ENCODE data around the gene RASIP1.
"Not testable (repeated sequence)": the region's sequence is repeated elsewhere in the genome, so short reads cannot be mapped to it uniquely, and the experiment has no call there.

RASIP1 gene

DNA sequence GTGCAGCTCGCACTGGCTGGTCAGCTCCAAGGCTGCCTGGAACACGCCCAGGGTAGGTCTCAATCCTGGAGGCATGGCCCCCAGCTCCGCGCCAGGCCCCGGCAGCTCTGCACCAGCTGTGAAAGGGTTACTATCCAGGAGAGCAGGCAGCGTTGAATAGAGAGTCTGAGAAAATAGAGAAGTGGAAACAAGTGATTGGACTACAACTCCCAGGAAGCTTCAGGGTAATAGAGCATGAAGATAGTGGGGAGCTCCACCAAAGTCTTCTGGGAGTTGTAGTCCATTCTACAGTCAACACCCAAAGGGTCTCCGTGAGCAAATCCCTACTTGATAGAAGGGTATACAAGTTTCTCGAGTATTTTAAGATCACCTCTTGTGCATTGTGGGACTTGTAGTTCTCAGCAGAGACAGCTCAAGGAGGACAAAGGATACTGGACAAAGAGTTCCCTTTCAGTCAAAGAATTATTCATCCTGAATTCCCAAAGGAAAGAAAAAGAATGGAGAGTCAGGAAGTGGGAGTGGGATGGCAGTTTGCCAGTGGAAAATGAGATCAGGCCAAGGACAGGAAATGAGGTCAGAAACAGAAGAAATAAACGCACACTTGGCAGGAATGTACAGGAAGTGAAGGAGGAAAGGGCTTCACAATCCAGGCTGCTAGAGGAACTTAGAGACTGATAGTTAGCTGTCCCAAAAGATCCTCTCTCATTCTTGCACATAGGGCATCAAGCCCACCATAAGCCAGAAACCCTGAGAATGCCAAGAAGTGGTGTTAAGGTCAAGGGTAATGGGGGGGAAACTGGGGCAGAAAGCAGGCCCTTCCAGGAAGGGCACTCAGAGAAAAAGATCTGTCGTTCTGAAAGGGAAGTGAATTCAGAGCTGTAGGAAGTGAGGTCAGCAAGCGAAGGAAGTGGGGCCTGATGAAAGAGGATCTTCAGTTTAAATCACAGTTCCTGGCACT, 15.3 kb downstream of the RASIP1 start:
- H3K9me3 Mint-ChIP-seq, result peaks cover 15% of the 10 kb centered on the region
- DNase-seq (ENCODE audit: low spot score in 2 of 2), result no peak
- peak; percentile 52 for ATAC-seq
- peaks cover 33% of the 10 kb centered on the region for H3K4me1 Mint-ChIP-seq
- peak overlapping the region; percentile 89 for H3K27ac Mint-ChIP-seq
- no peak overlapping the region for H3K4me3 Mint-ChIP-seq
- peaks cover 6% of the 10 kb centered on the region for H3K36me3 Mint-ChIP-seq

GRCh38 chr19:48722196-48722708, 18.2 kb downstream of the RASIP1 start:
- Mint-ChIP-seq H3K27ac (no peak overlapping the region), H3K4me1 (peaks cover 33% of the 10 kb centered on the region), H3K36me3 (peaks cover 6% of the 10 kb centered on the region), H3K9me3 (peaks cover 15% of the 10 kb centered on the region), H3K4me3 (no peak overlapping the region)
- DNase-seq (ENCODE audit: low spot score in 2 of 2) (no peak), ATAC-seq (no peak)

DNA sequence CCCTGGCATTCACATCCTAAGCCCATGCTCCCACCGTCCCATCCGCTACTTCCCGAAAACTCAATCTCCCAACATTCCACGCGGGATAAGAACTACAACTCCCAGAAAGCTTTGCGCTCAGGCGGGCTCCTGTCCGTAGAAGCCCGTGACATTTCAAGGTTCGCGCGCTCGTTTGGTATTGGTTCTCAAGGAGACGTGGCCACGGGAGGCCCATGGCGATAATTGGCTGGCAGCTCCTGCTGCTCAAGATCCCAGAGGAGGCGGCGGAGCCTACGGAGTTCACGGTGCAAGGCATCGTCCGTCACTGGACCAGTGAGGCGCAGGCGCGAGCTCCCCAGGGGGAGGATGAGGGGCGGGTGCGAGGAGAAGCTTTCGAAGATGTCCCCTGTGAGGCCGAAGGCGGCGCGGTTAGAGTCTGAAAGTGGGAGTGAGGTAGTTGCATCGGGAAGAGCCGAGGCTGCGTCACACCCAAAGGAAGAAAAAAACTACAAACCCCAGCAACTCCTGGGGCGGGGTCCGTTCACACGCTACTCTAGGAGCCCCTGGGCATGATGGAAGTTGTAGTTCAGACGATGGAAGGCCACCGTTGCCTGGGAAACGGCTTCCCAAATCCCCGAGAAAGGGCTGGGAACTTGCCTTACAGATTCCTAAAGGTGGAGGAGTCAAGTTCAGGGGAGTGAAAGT, 19.7 kb downstream of the RASIP1 start:
- ATAC-seq (peak; percentile 95), DNase-seq (ENCODE audit: low spot score in 2 of 2) (peak; percentile 80 to 95)
- Mint-ChIP-seq H3K4me3 (peak overlapping the region; percentile 86), H3K9me3 (peaks cover 10% of the 10 kb centered on the region), H3K36me3 (peaks cover 6% of the 10 kb centered on the region), H3K27ac (peak overlapping the region; percentile 96), H3K4me1 (peaks cover 24% of the 10 kb centered on the region)

- ATAC-seq, result peak; percentile 2
- peaks cover 6% of the 10 kb centered on the region for H3K36me3 Mint-ChIP-seq
- peak overlapping the region; percentile 96 for H3K27ac Mint-ChIP-seq
- no peak for DNase-seq (ENCODE audit: low spot score in 2 of 2)
- peak overlapping the region; percentile 86 for H3K4me3 Mint-ChIP-seq
- H3K9me3 Mint-ChIP-seq, result peaks cover 6% of the 10 kb centered on the region
- peaks cover 21% of the 10 kb centered on the region for H3K4me1 Mint-ChIP-seq
Observed at GRCh38 chr19:48720251-48720612, 20.2 kb downstream of the RASIP1 start.

- H3K4me1 Mint-ChIP-seq, result peaks cover 21% of the 10 kb centered on the region
- H3K4me3 Mint-ChIP-seq, result peak within 1 kb of the TSS; percentile 86
- H3K27ac Mint-ChIP-seq, result peak within 1 kb of the TSS; percentile 96
- ATAC-seq (no peak), DNase-seq (ENCODE audit: low spot score in 2 of 2) (no peak)
- no peaks in the 10 kb centered on the region for H3K9me3 Mint-ChIP-seq
- peaks cover 6% of the 10 kb centered on the region for H3K36me3 Mint-ChIP-seq
Observed at GRCh38 chr19:48719263-48720171, 20.9 kb downstream of the RASIP1 start, which contains the start of gene MAMSTR. TSS of gene MAMSTR (minus strand) at chr19:48719725. CDS start at chr19:48719031, 694 bp downstream.

DNA sequence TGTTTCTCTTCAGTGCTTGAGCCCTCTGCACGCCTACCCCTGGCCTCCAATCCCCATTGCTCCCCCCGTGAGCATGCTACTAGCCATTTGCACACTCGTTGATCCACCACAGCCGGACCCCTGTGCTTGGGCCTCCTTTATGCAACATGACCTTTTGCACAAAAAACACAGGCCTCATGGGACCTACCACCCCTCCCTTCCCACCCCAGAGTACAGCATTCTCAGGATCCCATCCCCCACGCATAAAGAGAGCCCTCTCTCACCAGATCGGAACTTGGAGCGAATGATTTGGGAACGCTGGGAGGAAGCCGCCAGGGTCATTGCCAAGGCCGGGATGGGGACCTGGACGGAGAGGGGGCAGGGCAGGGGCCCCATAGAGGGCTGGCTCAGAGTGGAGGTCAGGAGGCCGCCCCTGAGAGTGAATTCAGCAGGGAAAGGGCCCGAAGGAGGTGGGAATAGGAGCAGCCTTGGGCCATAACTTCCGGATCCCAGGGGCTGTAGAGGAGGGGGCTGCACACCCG, 21.6 kb downstream of the RASIP1 start:
- Mint-ChIP-seq H3K9me3 (no peaks in the 10 kb centered on the region), H3K4me1 (peaks cover 23% of the 10 kb centered on the region), H3K36me3 (peaks cover 6% of the 10 kb centered on the region), H3K4me3 (no peak overlapping the region), H3K27ac (peak overlapping the region; percentile 50)
- no peak for DNase-seq (ENCODE audit: low spot score in 2 of 2)
- ATAC-seq, result no peak

DNA sequence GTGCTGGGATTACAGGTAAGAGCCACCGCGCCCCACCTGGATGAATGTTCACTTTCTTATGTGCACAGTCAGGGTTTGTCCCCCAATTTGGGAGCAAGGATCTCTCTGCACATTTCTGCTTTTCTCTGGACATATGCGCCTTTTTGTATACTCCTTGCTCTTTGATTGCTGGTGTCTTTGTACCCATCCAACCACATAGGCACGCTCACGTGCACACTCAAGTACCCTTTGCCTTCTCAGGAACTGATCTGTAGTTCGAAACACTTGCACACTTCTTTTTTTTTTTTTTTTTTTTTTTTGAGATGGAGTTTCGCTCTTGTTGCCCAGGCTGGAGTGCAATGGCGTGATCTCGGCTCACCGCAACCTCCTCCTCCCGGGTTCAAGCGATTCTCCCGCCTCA, 22.3 kb downstream of the RASIP1 start:
- peaks cover 29% of the 10 kb centered on the region for H3K4me1 Mint-ChIP-seq
- H3K27ac Mint-ChIP-seq; H3K36me3 Mint-ChIP-seq; H3K4me3 Mint-ChIP-seq; H3K9me3 Mint-ChIP-seq; DNase-seq (ENCODE audit: low spot score in 2 of 2); ATAC-seq: not testable (repeated sequence)

DNA sequence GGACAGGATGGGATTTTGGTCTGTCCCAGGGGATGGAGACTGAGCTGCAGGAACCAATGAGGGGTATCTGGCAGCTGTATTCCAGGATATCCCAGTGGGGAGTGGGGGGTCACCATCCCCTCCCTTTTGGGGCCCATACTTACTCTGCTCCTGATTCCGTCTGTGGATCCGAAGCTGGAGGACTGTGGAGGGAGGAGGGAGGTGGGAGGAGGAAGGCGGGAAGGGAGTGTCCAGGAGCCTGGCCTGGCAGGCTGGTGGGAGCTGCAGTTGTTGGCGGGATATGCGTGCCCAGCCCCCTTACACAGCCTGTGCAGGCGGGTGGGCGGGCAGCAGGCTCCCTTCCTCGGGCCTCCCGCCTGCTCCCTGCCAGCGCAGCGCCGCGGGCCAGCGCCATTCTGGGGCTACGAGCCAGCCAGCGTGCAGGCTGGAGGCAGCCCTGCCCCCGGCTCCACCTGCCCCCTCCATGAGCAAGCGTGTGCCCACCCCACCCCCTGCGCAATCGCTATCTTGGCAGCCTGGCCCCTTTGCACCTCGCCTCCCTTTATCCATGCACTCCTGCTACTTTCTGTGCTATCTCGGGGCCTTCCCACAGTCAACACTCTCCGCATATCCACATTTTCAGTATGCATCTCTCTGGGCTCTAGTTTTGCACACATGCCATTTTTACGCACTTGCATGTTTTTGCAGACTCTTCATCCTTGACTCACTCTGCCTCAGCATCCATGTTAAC, 23.7 kb downstream of the RASIP1 start:
- Mint-ChIP-seq H3K27ac (no peak overlapping the region), H3K9me3 (no peaks in the 10 kb centered on the region), H3K4me3 (no peak overlapping the region), H3K4me1 (peaks cover 34% of the 10 kb centered on the region), H3K36me3 (peaks cover 6% of the 10 kb centered on the region)
- ATAC-seq, result no peak
- DNase-seq (ENCODE audit: low spot score in 2 of 2), result no peak

DNA sequence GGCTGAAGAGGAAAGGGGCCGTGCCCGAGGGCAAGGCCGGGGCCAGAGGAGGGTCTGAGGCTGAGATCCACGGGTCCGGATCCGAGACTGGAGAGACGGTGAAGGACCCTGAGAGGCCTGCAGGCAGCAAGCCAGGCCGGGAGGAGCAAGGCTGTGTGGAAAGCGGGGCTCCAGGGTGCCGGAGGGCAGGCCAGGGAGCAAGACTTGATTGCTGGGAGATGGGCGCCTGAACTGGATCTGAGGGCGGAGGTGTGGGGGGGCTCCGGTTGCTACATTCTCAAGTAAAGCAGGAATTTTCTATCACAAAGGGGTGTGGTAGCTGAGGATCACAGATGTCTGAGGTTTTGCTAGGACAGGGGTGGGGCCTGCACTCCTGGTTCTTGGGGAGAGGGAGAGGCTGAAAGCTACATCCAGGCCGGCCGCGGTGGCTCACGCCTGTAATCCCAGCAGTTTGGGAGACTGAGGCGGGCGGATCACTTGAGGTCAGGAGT, 24.7 kb downstream of the RASIP1 start:
- peaks cover 2% of the 10 kb centered on the region for H3K36me3 Mint-ChIP-seq
- ATAC-seq, result no peak
- no peak for DNase-seq (ENCODE audit: low spot score in 2 of 2)
- H3K27ac Mint-ChIP-seq, result no peak overlapping the region
- H3K4me1 Mint-ChIP-seq, result peaks cover 28% of the 10 kb centered on the region
- H3K9me3 Mint-ChIP-seq, result no peaks in the 10 kb centered on the region
- peak overlapping the region; percentile 79 for H3K4me3 Mint-ChIP-seq

DNA sequence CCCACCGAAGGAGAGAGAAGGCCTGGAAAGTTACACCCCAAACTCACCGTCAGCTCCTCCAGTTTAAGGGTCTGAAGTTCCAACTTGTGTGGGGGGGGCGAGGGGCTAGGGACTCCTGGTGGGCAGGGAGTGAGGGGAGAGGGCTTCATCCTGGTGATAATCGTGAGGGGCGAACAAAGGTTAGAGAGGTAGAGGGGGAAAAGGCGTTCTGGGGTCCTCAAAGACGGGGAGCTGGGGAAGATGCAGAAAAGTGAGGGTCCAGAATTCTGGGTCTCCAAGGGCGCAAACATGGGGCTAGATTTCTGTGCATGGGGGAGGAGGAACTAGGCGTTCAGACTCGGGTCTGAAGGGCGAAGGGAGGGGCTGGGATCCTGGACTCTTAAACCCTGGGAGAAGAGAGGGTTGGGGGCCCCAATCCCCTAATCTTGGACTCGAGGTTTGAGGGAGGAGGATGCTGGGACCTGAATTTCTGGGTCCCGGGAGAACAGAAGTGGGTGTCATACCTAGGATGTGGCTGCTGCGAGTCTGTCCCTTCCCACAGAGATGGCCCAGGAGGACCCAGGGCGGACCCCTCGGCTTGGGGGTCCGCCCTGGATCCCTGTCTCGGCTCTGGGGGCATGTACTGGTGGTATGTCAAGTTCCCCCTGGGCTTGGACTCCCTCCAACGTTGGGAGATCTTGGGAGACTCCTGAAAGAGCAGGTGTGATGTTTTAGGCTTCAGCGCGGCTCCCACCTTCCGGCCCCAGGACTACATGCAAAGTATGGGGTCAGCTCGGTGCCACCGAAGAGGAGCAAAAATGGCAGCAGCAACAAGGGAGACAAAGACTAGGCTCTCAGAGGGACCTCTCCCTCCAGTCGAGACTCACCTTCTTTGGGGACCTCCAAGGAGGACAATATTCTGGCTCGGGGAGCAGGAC, 25.4 kb downstream of the RASIP1 start:
- H3K4me3 Mint-ChIP-seq, result peak overlapping the region; percentile 79
- DNase-seq (ENCODE audit: low spot score in 2 of 2) (no peak), ATAC-seq (no peak)
- no peaks in the 10 kb centered on the region for H3K36me3 Mint-ChIP-seq
- H3K9me3 Mint-ChIP-seq, result no peaks in the 10 kb centered on the region
- H3K27ac Mint-ChIP-seq, result peak overlapping the region; percentile 85
- H3K4me1 Mint-ChIP-seq, result peaks cover 23% of the 10 kb centered on the region

GRCh38 chr19:48713864-48714755, 26.3 kb downstream of the RASIP1 start:
- H3K36me3 Mint-ChIP-seq, result no peaks in the 10 kb centered on the region
- peaks cover 23% of the 10 kb centered on the region for H3K4me1 Mint-ChIP-seq
- no peaks in the 10 kb centered on the region for H3K9me3 Mint-ChIP-seq
- ATAC-seq, result peak; percentile 94
- H3K27ac Mint-ChIP-seq, result peak overlapping the region; percentile 85
- H3K4me3 Mint-ChIP-seq, result peak overlapping the region; percentile 79
- DNase-seq (ENCODE audit: low spot score in 2 of 2), result peak; percentile 94 to 98

DNA sequence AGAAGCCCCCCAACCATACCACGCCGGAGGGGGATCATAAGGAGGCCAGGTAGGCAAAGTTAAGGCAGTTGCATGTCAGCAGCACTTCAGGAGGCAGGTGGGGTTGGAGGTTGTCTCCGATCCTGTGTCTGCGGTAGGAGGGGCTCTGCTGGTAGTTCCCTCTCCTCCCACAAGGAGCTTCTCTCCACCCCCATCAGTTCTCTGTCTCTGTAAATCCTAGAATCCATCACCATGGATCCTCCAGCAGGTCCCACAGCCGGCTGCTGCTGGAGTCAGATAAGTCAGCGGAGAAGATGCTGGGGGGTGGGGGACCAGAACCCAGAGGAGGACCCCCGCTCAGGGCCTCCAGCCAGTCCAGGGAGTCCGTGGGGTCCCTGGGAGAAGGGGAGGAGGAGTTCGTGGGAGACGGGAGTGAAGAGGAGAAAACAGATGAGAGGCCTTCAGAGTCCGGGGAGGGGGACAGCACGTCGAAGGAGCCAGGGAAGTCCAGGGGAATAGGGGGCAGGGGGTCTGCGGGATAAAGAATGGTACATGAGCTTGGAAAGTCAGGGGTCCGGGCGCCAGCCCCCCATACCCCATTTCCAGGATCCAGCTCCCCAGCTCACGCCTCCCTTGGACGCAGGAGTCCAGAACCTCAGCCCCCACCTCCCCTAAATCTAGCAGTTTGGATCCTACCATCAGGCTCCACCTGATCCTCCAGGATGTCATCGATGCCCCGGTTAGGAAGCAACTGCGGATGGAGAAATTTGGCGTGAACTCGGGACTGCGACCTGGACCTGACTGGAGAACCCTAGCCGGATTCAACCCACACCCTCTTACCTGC, 27.2 kb downstream of the RASIP1 start:
- Mint-ChIP-seq H3K27ac (peak overlapping the region; percentile 11), H3K9me3 (no peaks in the 10 kb centered on the region)
- no peak for DNase-seq (ENCODE audit: low spot score in 2 of 2)

More for the DNA sequence above, 27.2 kb downstream of the RASIP1 start:
- peak overlapping the region; percentile 79 for H3K4me3 Mint-ChIP-seq
- H3K4me1 Mint-ChIP-seq, result peaks cover 23% of the 10 kb centered on the region
- no peaks in the 10 kb centered on the region for H3K36me3 Mint-ChIP-seq
- no peak for ATAC-seq

Data from stimulated activated effector memory CD8-positive, alpha-beta T cell treated with anti-CD3 and anti-CD28 coated beads, Interleukin-12 subunit alpha, Interleukin-12 subunit beta, amount 100 ng/mL, for 72 hours (primary cell).